Measurements from ENCODE around the gene PPDPF. TPM values are rescaled to one million over a fixed set of nuclear protein-coding genes. Genes with fewer than 3 reads are reported as not detected.

Gene PPDPF
- total and polyA plus RNA-seq, 12 donors: 7.4 to 193 (median 81.3) TPM

- intact Hi-C loops (cut with DNase I): no loop called here
- Histone ChIP-seq H3K4me3 (no peak overlapping the region), H3K27me3 (peaks cover 10% of the 10 kb centered on the region), H3K9me3 (replicated peaks in 1 of 3) (no peaks in the 10 kb centered on the region), H3K4me1 (replicated peaks in 1 of 2) (no peaks in the 10 kb centered on the region), H3K36me3 (replicated peaks in 1 of 2) (no peaks in the 10 kb centered on the region), H3K27ac (no peak overlapping the region)
- TF ChIP-seq POLR2A (IDR thresholded peaks at IDR 0.05): no peak
- TF ChIP-seq CTCF (IDR thresholded peaks at IDR 0.05): no peak
- 46 to 67% (median 54%) methylated on average over 8 to 18 of the region's 18 CpGs for WGBS, 4 donors
- no peak for DNase-seq
These were observed 35.7 kb upstream of the PPDPF start for GRCh38 chr20:63484651-63485403.

DNA sequence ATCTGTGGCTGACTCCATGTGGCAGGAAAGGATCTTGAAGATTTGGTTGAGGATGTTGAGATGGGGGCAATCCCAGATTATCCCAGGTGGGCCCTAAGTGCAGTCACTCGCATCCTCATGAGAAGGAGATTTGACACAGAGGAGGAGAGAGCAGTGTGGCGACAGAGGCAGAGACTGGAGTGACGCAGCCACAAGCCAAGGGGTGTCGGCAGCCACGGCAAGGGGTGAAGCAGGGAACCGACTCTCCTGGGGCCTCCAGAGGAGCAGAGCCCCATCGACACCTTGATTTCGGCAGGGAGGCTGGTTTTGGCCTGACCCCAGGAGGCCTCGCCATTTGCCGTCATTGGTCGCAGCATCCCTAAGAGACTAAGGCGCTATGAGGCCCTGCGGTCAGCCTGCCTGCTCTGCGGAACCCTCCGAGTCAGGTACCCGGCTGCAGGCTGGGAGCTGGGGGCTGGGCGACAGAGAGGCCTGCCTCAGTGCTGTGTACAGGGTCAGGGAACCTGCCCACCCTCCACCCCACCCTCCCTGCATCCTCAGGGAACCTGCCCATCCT is 34.2 kb upstream of the PPDPF start:
- Histone ChIP-seq H3K36me3 (replicated peaks in 1 of 2) (peaks cover 0 to 5% of the 10 kb centered on the region in 2 donors), H3K4me1 (replicated peaks in 1 of 2) (no peaks in the 10 kb centered on the region), H3K27ac (no peak overlapping the region), H3K9me3 (replicated peaks in 1 of 3) (no peaks in the 10 kb centered on the region), H3K4me3 (no peak overlapping the region), H3K27me3 (peaks cover 6% of the 10 kb centered on the region)
- intact Hi-C loops (cut with DNase I): no loop called here
- DNase-seq: no peak
- TF ChIP-seq POLR2A (IDR thresholded peaks at IDR 0.05): no peak
- WGBS, 4 donors: 90 to 96% (median 94%) methylated on average over 9 to 17 of the region's 17 CpGs

DNA sequence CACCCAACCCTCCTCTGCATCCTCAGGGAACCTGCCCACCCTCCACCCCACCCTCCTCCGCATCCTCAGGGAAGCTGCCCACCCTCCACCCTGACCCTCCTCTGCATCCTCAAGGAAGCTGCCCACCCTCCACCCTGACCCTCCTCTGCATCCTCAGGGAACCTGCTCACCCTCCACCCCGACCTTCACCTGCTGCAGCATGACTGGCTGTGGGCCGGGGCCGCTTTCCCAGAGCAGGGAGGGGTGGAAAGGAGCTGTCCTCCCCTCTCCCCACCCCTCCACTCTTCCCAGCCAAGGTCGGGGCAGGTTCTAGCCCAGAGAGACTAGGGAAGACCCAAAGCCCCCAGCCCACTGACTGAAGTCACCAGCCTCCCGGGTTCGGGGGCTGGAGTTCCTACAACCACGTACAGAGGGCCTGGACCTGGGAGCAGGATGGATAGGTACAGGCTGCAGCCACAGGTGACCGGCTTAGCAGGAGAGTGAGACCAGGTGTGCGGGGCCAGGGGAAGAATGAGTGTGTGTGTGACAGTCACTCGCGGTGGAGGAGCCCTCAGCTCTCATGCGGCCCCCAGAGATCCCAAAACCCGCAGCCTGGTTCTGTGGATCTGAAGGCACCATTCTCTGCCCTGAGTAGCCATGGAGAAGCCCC is 33.3 kb upstream of the PPDPF start:
- no peaks in the 10 kb centered on the region for H3K4me1 ChIP-seq (replicated peaks in 1 of 2)

GRCh38 chr20:63487781-63488241 is 32.8 kb upstream of the PPDPF start:
- peaks cover 0 to 5% of the 10 kb centered on the region in 2 donors for H3K36me3 ChIP-seq (replicated peaks in 1 of 2)
- H3K27me3 ChIP-seq: peaks cover 6% of the 10 kb centered on the region
- WGBS, 4 donors: 46 to 60% (median 47%) methylated on average over 1 to 38 of the region's 40 CpGs; no CpG with 5 or more reads in 1 of the 4 donors
- no peak for DNase-seq
- intact Hi-C loops (cut with DNase I): no loop called here
- no peak for TF ChIP-seq POLR2A (IDR thresholded peaks at IDR 0.05)
- no peak for TF ChIP-seq CTCF (IDR thresholded peaks at IDR 0.05)
- H3K4me1 ChIP-seq (replicated peaks in 1 of 2): no peaks in the 10 kb centered on the region
- H3K27ac ChIP-seq: no peak overlapping the region
- H3K4me3 ChIP-seq: no peak overlapping the region
- no peaks in the 10 kb centered on the region for H3K9me3 ChIP-seq (replicated peaks in 1 of 3)

More for the DNA sequence above, 33.3 kb upstream of the PPDPF start:
- 45 to 55% (median 49%) methylated on average over 7 to 14 of the region's 14 CpGs for WGBS, 4 donors
- peaks cover 6% of the 10 kb centered on the region for H3K27me3 ChIP-seq
- DNase-seq: no peak
- H3K36me3 ChIP-seq (replicated peaks in 1 of 2): peaks cover 0 to 5% of the 10 kb centered on the region in 2 donors
- TF ChIP-seq CTCF (IDR thresholded peaks at IDR 0.05): no peak
- TF ChIP-seq POLR2A (IDR thresholded peaks at IDR 0.05): no peak
- H3K27ac ChIP-seq: no peak overlapping the region
- no peaks in the 10 kb centered on the region for H3K9me3 ChIP-seq (replicated peaks in 1 of 3)
- intact Hi-C loops (cut with DNase I): no loop called here
- H3K4me3 ChIP-seq: no peak overlapping the region
